ENCODE results near the gene RIN2.

DNA sequence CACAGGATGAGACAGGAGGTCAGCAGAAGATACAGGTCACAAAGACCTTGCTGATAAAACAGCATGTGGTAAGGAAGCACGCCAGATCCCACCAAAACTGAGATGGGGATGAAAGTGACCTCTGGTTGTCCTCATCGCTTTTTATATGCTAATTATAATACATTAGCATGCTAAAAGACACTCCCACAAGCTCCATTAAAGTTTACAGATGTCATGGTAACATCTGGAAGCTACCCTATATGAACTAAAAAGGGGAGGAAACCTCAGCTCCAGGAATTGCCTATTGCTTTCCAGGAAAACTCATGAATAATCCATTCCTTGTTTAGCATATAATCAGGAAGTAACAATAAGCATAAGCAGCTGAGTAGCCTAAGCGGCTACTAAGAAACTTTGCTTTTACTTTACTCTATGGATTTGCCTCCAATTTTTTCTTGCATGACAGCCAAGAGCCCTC, 8.4 kb upstream of the RIN2 start:
- TF ChIP-seq, protein P1, sequence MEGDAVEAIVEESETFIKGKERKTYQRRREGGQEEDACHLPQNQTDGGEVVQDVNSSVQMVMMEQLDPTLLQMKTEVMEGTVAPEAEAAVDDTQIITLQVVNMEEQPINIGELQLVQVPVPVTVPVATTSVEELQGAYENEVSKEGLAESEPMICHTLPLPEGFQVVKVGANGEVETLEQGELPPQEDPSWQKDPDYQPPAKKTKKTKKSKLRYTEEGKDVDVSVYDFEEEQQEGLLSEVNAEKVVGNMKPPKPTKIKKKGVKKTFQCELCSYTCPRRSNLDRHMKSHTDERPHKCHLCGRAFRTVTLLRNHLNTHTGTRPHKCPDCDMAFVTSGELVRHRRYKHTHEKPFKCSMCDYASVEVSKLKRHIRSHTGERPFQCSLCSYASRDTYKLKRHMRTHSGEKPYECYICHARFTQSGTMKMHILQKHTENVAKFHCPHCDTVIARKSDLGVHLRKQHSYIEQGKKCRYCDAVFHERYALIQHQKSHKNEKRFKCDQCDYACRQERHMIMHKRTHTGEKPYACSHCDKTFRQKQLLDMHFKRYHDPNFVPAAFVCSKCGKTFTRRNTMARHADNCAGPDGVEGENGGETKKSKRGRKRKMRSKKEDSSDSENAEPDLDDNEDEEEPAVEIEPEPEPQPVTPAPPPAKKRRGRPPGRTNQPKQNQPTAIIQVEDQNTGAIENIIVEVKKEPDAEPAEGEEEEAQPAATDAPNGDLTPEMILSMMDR (IDR thresholded peaks at IDR 0.05; ENCODE audit: low read depth, low read length) = no peak
- TF ChIP-seq EZH2phosphoT487 (IDR thresholded peaks at IDR 0.05; ENCODE audit: low read depth) = no peak

All from OCI-LY3 (cell line).